H1 (cell line): ENCODE data around the gene GRID2. TPM values are rescaled to one million over a fixed set of nuclear protein-coding genes. Genes with fewer than 3 reads are reported as not detected.

Source experiments
- CBX8 ChIP-seq: fragments of 300-800, 300-1000 bp; sonication (generic); IDR thresholded peaks from 2 replicates; pipeline ENCODE4 v1.7.1; 2016; ENCODE audit warnings: low read depth, low read length, borderline replicate concordance
- CHD1 ChIP-seq: IDR thresholded peaks from 2 replicates; pipeline ENCODE4 v1.6.1; 2012; ENCODE audit warnings: low read depth, low read length, improper control_type of control experiment
- TAF7 ChIP-seq: optimal IDR thresholded peaks from 2 replicates; pipeline ENCODE3; 2011; ENCODE audit warnings: low read depth, mild to moderate bottlenecking, inconsistent platforms, low read length, moderate library complexity, borderline replicate concordance
- ZNF274 ChIP-seq: IDR thresholded peaks from 2 replicates; pipeline ENCODE4 v1.7.0; 2012; ENCODE audit warnings: low read length, borderline replicate concordance; ENCODE audit errors: extremely low read depth
- polyA plus RNA-seq, 7 experiments: library from polyadenylated mRNA; depleted of rRNA in 3 of 7; stranded (reverse) in 5 of 7; unstranded in 2 of 7; fragments of >200 nt in 5 of 7; fragments of 200-250 nt in 2 of 7; gene quantifications; 1 replicate in 5 of 7; 2 replicates in 1 of 7; 4 replicates in 1 of 7; pipeline versions ENCODE4 v1.2.1 to v1.2.3, GENCODE V29; 2011 to 2013; ENCODE audit warnings: missing spikeins in 2 of 7, mixed read lengths in 2 of 7
- total RNA-seq: library from RNA; stranded (reverse); fragmentation: NEBNext Ultra II Directional; extraction: Animal tissue kit (Norgen Biotek cat#: 25700); gene quantifications from 2 replicates; pipeline ENCODE4 v1.2.1, GENCODE V29; 2021

The GRID2 gene
- total and polyA plus RNA-seq, 2 of the 8 experiments (the other 6 are each of a cell fraction or from before 2014, with no cell fraction given) = 31.1 to 81.9 TPM

GRCh38 chr4:92641409-92641808 lies 337.6 kb downstream of the GRID2 start (continued):
- TF ChIP-seq CBX8 (no peak), CHD1 (no peak), ZNF274 (no peak), TAF7 (no peak)
